ENCODE results near the gene GRB2. TPM values are rescaled to one million over a fixed set of nuclear protein-coding genes. Genes with fewer than 3 reads are reported as not detected.
"Not testable (repeated sequence)": the region's sequence is repeated elsewhere in the genome, so short reads cannot be mapped to it uniquely, and the experiment has no call there.

The GRB2 gene
- total and polyA plus RNA-seq, 2 experiments from 2014 or later, result 89.0 to 112 TPM

GRCh38 chr17:75346906-75347305 is 58.6 kb downstream of the GRB2 start:
- Mint-ChIP-seq H3K27ac (peak overlapping the region; percentile 84), H3K9me3 (no peaks in the 10 kb centered on the region), H3K27me3 (ENCODE audit: insufficient read depth, low read depth, poor library complexity) (peaks cover 3% of the 10 kb centered on the region), H3K4me1 (peaks cover 73% of the 10 kb centered on the region), H3K4me3 (peak overlapping the region; percentile 6; the same call in 2 of the 3 replicates), H3K36me3 (ENCODE audit: low read depth) (no peaks in the 10 kb centered on the region)
- Histone ChIP-seq H2AFZ (no peak overlapping the region), H3K27ac (ENCODE audit: low read depth) (peak overlapping the region; percentile 99), H3F3A (replicated peaks; ENCODE audit: low read depth) (peaks cover 17% of the 10 kb centered on the region), H3K27me3 (ENCODE audit: insufficient read depth) (no peaks in the 10 kb centered on the region), H3K4me2 (peak overlapping the region; percentile 92), H4K20me1 (replicated peaks; ENCODE audit: insufficient read depth) (no peaks in the 10 kb centered on the region; the same call in 1 of the 2 replicates), H3K4me3 (no peak overlapping the region), H3K9me2 (ENCODE audit: insufficient read depth) (no peaks in the 10 kb centered on the region), H3K79me2 (replicated peaks; ENCODE audit: insufficient read depth) (peaks cover 75% of the 10 kb centered on the region), H3K36me3 (ENCODE audit: insufficient read depth) (no peaks in the 10 kb centered on the region), H3K4me1 (ENCODE audit: insufficient read depth) (peaks cover 71% of the 10 kb centered on the region)
- DNase-seq (ENCODE audit: low spot score), result peak; percentile 47
- peak; percentile 48 for ATAC-seq
- TF ChIP-seq ZNF331 (CRISPR knock-in tag; IDR thresholded peaks at IDR 0.05; ENCODE audit: low read depth) (no peak), REST (IDR thresholded peaks at IDR 0.05; ENCODE audit: unreplicated experiment) (no peak), EZH2 (IDR thresholded peaks at IDR 0.05; ENCODE audit: low read depth, unreplicated experiment) (no peak), ZNF114 (CRISPR knock-in tag; IDR thresholded peaks at IDR 0.05) (no peak), JUNB (IDR thresholded peaks at IDR 0.05; ENCODE audit: unreplicated experiment) (no peak)

- H3K36me3 ChIP-seq (ENCODE audit: insufficient read depth); H3K27me3 ChIP-seq (ENCODE audit: insufficient read depth); H3K9me2 ChIP-seq (ENCODE audit: insufficient read depth); H3K4me3 Mint-ChIP-seq; H3K36me3 Mint-ChIP-seq (ENCODE audit: low read depth); H3K9me3 Mint-ChIP-seq; H2AFZ ChIP-seq; H4K20me1 ChIP-seq (replicated peaks; ENCODE audit: insufficient read depth); DNase-seq (ENCODE audit: low spot score); H3K27me3 Mint-ChIP-seq (ENCODE audit: insufficient read depth, low read depth, poor library complexity); ATAC-seq: not testable (repeated sequence)
- Histone ChIP-seq H3K4me3 (peak overlapping the region; percentile 58; the same call in 1 of the 2 replicates), H3K27ac (ENCODE audit: low read depth) (peak overlapping the region; percentile 99), H3K79me2 (replicated peaks; ENCODE audit: insufficient read depth) (peaks cover 74% of the 10 kb centered on the region), H3K4me2 (peak overlapping the region; percentile 92), H3F3A (replicated peaks; ENCODE audit: low read depth) (peaks cover 17% of the 10 kb centered on the region), H3K4me1 (ENCODE audit: insufficient read depth) (peaks cover 71% of the 10 kb centered on the region)
- peaks cover 73% of the 10 kb centered on the region for H3K4me1 Mint-ChIP-seq
- peak overlapping the region; percentile 84; the same call in 1 of the 2 replicates for H3K27ac Mint-ChIP-seq
Measured at GRCh38 chr17:75346368-75346767, 59.1 kb downstream of the GRB2 start.

GRCh38 chr17:75345514-75346167 is 59.8 kb downstream of the GRB2 start:
- peaks cover 71% of the 10 kb centered on the region for H3K4me1 Mint-ChIP-seq

More at GRCh38 chr17:75345514-75346167, 59.8 kb downstream of the GRB2 start:
- H3K36me3 ChIP-seq (ENCODE audit: insufficient read depth), result no peaks in the 10 kb centered on the region
- DNase-seq (ENCODE audit: low spot score) (peak; percentile 71), ATAC-seq (peak; percentile 31)
- Mint-ChIP-seq H3K36me3 (ENCODE audit: low read depth) (no peaks in the 10 kb centered on the region), H3K27ac (peak overlapping the region; percentile 91), H3K27me3 (ENCODE audit: insufficient read depth, low read depth, poor library complexity) (peaks cover 3% of the 10 kb centered on the region), H3K4me3 (peak overlapping the region; percentile 69), H3K9me3 (no peaks in the 10 kb centered on the region)
- H4K20me1 ChIP-seq (replicated peaks; ENCODE audit: insufficient read depth), result no peaks in the 10 kb centered on the region; the same call in 1 of the 2 replicates
- peak overlapping the region; percentile 99 for H3K27ac ChIP-seq (ENCODE audit: low read depth)
- no peaks in the 10 kb centered on the region for H3K9me2 ChIP-seq (ENCODE audit: insufficient read depth)
- TF ChIP-seq STAT1 (IDR thresholded peaks at IDR 0.05; ENCODE audit: unreplicated experiment), result no peak
- TF ChIP-seq JUNB (IDR thresholded peaks at IDR 0.05; ENCODE audit: unreplicated experiment), result no peak
- peak overlapping the region; percentile 92 for H3K4me2 ChIP-seq
- H3F3A ChIP-seq (replicated peaks; ENCODE audit: low read depth), result peaks cover 17% of the 10 kb centered on the region
- no peak overlapping the region for H2AFZ ChIP-seq
- H3K4me1 ChIP-seq (ENCODE audit: insufficient read depth), result peaks cover 74% of the 10 kb centered on the region
- peak overlapping the region; percentile 58 for H3K4me3 ChIP-seq
- H3K27me3 ChIP-seq (ENCODE audit: insufficient read depth), result no peaks in the 10 kb centered on the region
- peaks cover 76% of the 10 kb centered on the region for H3K79me2 ChIP-seq (replicated peaks; ENCODE audit: insufficient read depth)

Data from GM23338 (cell line).